CMK (cell line): ENCODE data around the gene CFHR2.
"Not testable (repeated sequence)": the region's sequence is repeated elsewhere in the genome, so short reads cannot be mapped to it uniquely, and the experiment has no call there.

Source experiments
- DNase-seq: peaks from one replicate; pipeline ENCODE4 v3.0.0-alpha.2; 2010; ENCODE audit warnings: low read depth

The CFHR2 gene

DNA sequence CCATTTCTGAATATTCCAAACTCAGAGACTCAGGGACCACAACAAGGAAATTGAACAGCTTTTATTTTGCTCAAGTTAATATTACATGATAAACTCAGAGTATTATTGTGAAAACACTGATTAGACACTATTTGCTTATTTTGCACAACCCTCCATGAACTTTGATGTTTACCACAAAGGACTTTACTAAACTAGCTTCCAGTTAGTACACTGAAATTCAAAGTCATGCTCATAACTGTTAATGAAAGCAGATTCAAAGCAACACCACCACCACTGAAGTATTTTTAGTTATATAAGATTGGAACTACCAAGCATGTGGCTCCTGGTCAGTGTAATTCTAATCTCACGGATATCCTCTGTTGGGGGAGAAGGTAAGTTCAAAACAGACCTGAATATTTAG, at the start of gene CFHR2:
CFHR2 (plus strand) TSS at position 171 of the 400 bp plus-strand sequence; CDS start at position 314, 143 bp downstream.
- not testable (repeated sequence) for DNase-seq

DNA sequence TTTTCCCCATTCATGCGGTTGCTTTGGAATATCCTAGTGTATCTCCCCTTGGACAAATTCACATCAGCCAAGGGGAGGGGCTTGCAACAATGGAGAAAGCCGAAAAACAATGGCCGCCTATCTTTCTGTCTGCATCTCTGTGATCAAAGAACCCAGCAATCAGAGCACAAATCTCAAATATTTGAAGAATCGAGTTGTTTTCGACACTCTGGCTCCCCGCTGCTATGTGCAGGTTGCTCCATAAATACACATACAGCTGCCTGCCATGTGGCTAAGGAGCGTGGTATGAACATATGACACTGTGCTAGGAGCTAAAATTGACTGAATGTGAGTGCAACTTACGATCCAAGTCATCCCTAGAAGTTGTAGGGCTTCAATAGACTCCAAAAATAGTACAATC, 47.2 kb upstream of the CFHR2 start:
- DNase-seq, result no peak

DNA sequence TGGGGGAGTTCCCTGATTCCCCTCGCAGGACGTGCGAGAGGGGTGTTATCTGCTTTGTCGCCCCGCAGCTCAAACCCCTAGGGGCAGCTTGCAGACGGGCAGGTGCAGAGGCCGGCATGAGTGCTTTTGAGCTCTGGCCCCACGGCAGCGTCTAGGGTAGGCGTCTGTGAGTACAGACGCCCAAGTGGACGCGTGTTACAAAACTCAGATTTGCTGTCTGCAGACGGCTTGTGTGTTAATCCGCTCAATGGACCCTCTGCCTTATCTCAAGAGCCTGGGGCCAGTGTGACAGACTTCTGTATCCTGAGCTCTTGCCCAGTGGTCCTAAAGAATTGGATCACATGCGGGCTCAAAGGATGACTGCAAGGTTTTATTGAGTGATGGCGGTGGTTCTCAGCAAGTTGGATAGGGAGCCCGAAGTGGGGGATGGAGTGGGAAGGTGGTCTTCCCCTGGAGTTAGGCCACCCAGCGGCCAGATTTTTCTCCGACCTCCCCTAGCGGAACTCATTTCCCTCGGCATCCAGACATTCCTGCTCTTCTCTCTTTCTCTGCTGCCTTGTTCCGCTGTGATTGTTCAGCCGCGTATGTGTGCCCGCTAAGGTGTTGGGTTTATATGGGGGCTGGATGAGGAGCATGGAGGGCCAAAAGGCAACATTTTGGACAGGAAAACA, 46.2 kb upstream of the CFHR2 start:
- no peak for DNase-seq

DNA sequence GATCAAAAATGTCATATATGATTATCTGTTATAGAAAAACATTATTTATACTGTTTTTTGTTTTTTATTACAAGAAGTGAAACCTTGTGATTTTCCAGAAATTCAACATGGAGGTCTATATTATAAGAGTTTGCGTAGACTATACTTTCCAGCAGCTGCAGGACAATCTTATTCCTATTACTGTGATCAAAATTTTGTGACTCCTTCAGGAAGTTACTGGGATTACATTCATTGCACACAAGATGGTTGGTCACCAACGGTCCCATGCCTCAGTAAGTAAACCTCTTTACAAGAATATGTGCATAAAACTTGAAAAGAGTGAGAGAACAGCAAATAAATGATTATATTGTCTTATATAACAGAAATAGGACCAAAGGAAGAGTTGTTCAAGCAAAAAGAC, 41.2 kb upstream of the CFHR2 start:
- no peak for DNase-seq

DNA sequence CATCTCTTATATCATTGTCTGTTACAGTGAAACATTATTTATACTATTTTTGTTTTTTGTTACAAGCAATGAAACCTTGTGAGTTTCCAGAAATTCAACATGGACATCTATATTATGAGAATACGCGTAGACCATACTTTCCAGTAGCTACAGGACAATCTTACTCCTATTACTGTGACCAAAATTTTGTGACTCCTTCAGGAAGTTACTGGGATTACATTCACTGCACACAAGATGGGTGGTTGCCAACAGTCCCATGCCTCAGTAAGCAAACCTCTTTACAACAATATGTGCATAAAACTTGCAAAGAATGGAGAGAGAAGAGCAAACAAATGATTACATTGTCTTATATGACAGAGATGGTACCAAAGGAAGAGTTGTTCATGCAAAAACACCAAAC, 33.3 kb upstream of the CFHR2 start:
- DNase-seq, result no peak

DNA sequence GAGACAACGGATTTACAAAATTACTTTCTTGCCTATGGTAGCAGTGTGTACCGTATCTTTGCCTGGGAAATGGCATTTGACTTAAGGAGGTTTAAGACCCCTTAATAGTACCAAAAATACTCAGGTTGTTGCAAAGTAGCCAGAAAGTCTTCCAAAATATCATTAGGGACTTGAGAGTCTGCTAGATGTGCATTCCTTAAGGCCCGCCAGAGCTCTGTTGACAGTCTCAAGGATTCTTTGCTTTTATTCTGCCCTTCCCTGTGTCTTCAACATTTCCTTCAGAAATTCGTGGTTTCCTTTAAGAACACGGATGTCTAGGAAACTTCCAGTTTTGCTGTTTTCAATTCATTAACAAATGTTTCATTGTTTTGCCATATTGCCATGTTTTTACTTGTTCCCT, 31.3 kb upstream of the CFHR2 start:
- DNase-seq, result not testable (repeated sequence)

DNA sequence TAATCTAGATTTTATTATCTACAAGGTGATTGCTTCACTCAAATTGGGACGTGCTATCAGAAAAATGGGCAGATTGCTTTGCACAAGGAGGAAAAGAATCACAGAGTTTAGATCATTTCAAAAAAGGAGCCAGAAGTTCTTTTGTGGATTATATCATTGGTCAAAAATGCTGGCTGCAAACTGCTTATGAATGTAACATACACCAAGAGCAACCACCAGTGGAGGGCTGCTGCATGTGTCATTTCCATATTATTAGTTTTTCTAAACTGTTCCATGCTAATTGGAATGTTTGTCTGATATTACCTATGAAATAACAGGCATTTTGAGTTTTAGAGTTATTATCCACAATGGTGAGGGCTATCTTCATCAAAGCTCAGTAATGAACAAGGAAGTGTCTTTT, 16.7 kb upstream of the CFHR2 start:
- DNase-seq, result not testable (repeated sequence)

DNA sequence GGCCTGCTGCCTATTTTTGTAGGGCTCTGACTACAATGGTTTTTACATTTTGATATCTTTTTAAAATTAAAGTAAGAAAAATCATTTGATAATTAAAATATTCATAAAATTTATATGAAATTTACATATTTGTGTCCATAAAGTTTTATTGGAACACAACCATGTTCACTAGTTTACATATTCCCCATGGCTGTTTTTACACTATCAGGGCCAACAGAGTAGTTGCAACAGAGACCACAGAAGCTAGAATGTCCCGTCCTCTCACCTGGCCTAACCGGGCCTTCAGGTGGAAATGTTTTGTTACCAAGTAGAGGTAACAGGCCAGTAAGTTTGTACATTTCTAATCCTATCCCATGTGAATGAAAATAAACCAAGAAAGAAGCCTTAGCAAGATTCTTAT, 10.7 kb upstream of the CFHR2 start:
- not testable (repeated sequence) for DNase-seq

DNA sequence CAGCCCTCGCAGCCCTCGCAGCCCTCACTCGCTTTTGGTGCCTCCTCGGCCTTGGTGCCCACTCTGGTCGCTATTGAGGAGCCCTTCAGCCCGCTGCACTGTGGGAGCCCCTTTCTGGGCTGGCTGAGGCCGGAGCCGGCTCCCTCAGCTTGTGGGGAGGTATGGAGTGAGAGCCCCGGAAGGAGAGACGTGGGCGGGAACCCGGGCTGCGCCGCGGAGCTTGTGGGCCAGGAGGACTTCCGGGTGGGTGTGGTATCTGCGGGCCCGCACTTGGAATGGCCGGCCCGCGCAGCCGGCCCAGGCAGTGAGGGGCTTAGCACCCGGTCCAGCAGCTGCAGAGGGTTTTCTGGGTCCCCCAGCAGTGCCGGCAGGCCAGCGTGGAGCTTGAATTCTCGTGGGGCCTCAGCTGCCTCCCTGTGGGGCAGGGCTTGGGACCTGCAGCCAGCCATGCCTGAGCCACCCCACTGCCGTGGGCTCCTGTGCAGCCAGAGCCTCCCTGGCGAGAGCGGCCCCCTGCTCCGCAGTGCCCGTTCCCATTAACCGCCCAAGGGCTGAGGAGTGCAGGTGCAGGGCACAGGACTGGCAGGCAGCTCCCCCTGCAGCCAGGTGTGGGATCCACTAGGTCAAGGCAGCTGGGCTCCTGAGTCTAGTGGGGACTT, 9.9 kb upstream of the CFHR2 start:
- DNase-seq, result no peak

DNA sequence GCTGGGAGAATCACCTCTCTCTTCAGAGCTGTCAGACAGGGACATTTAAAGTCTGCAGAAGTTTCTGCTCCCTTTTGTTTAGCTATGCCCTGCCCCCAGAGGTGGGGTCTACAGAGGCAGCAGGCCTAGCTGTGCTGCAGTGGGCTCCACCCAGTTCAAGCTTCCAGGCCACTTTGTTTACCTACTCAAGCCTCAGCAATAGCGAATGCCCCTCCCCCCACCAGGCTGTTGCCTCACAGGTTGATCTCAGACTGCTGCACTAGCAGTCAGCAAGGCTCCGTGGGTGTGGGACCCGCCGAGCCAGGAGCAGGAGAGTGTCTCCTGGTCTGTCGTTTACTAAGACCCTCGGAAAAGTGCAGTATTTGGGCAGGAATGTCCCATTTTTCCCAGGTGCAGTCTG, 2.1 kb upstream of the CFHR2 start:
- DNase-seq, result not testable (repeated sequence)

DNA sequence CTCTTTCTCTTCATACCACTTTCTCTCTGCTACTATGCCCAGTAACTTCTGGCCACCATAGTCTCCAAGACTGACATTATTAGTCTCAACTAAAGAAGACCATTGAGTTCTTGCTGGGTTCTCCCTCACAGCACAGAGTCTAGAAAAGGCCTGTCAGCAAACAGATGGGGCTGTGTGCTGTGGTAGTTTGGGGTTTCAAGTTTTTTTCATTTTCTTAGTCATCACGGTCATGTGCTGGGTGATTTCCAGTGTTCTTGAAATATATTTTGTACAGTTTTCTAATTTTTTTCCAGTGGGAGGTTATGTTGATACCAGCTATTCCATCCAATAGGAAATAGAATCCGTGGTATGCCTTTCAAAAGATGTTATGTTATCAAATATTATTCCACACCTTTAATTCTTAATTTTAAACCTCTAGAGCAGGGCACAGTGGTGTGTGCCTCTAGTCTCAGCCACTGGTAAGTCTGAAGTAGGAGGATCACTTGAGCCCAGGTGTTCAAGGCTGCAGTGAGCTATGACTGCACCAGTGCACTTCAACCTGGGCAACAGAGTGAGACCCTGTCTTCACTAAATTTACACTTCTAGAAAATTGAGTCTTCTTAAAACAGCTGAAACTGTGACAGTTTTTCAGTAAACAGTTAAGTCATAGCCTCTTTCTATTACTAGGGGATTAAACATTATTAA, 8.3 kb downstream of the CFHR2 start:
- DNase-seq, result no peak

DNA sequence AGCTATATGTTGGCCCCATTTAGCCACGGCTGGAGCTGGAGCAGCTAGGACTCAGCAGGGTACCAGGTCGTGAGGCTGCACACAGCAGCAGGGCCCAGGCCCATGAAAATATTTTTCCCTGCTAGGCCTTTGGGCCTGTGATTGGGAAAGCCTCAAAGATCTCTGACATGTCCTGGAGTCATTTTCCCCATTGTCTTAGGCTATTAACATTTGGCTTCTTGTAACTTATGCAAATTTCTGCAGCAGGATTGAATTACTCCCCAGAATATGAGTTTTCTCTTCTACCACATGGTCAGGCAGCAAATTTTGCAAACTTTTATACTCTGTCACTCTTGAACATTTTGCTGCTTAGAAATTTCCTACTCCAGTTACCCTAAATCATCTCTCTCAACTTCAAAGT, 11.2 kb downstream of the CFHR2 start:
- no peak for DNase-seq

DNA sequence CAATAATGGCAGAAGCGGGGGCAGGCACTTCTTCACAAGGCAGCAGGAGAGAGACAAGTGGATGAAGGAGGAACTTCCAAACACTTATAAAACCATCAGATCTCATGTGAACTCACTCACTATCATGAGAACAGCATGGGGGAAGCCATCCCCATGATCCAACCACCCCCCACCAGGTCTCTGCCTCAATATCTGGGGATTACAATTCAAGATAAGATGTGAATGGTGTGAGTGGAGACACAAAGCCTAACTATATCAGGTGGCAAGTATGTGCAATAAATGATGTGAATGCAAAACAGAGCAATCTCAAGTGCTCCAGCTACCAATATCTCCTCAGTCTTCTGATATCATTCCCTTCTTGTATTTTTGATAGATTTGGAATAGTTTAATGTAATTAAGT, 12.4 kb downstream of the CFHR2 start:
- DNase-seq, result no peak

DNA sequence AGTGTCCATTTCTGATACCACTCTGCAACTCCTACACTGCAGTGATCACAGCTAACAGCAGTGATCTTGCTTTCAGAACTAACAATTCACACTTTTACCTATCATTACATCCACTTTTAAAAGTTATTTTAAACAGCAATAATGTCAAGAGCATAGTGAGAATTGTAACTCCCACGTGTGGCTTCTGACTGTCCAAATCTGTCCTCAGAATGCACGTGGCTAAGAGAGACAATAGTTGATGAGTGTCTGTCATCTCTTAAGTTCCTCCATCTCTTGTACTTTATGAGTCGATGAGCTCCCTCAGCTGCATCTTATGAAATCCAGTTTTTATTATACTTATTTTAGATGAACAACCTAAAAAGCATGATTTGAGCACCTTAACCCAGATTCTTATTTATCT, 17.3 kb downstream of the CFHR2 start:
- DNase-seq, result no peak

DNA sequence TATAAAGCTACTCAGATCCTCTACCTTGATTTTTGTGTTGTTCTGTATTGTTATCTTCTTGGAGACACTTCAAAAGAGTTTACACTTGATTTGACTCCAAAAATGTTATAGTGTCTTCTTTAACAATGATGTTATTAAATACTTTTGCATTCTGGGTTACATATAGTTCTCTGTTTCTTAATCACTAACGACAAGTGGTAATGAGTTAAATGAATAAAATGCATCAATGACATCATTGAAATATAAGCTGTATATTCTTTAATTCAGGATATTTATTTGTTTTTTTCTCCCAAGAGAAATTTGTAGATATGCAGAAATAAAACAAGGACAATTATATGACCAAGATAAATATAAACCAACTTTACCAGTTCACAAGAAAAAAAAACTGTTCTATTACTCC, 26.6 kb downstream of the CFHR2 start:
- no peak for DNase-seq

DNA sequence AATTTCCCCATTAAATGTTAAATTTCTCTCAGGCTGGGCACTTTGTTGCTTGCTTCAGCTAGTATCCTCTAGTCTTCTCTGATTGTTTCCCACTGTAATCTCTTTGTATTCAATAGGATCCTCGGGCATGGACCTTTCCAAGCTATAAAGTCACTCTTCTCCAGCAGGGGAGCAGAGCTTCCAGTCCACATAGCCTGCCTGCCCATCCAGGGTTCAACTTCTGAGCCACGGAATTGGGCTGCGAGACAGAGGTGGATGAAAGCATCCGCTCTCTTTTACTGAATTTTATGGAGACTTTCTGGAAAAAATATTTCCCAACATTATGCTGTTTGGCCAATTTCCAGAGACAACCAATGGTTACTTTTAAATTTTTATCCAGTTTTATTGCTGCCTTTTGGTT, 32.7 kb downstream of the CFHR2 start:
- DNase-seq, result no peak

DNA sequence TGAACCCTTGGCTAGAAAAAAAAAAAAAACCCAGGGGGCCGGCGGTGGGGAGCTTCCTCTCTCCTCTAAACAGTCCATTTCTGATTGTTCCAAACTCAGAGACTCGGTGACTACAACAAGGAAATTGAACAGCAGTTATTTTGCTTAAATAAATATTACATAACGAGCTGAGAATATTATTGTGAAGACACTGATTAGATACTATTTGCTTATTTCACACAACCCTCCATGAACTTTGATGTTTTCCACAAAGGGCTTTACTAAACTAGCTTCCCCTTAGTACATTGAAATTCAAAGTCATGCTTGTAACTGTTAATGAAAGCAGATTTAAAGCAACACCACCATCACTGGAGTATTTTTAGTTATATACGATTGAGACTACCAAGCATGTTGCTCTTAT, 33.7 kb downstream of the CFHR2 start, which contains the start of gene CFHR5:
CFHR5 (plus strand) TSS at position 279 of the 400 bp plus-strand sequence; CDS start at position 388, 109 bp downstream.
- no peak for DNase-seq

DNA sequence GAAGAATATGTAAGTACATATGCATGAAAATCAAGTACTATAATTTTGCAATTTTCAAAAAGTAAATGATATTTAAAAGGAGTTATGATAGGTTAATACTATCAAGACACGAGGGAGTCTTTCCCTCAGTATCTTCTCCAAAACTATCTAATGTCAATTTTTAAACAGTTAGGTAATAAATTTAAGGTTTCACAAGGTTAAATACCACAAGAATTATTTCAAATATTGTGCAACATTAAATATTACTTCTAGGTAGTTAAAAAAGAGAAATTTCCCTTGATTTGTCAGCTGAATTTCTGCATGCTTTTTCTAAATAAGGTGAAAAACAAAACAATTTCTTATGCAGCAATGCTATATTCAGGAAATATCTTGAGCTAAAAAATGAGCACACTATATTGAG, 37.3 kb downstream of the CFHR2 start:
- no peak for DNase-seq

DNA sequence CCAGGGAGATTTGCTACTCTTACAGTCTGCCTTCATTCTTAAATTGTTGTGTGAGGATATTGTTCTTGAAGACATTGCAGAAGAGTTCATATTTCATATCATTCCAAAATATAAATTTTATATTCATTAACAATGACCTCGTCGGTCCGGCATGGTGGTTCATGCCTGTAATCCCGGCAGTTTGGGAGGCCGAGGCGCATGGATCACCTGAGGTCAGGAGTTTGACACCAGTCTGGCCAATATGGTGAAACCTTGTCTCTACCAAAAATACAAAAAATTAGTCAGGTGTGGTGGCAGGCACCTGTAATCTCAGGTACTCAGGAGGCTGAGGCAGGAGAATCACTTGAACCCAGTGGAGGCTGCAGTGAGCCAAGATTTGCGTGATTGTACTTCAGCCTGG, 38.7 kb downstream of the CFHR2 start:
- not testable (repeated sequence) for DNase-seq

DNA sequence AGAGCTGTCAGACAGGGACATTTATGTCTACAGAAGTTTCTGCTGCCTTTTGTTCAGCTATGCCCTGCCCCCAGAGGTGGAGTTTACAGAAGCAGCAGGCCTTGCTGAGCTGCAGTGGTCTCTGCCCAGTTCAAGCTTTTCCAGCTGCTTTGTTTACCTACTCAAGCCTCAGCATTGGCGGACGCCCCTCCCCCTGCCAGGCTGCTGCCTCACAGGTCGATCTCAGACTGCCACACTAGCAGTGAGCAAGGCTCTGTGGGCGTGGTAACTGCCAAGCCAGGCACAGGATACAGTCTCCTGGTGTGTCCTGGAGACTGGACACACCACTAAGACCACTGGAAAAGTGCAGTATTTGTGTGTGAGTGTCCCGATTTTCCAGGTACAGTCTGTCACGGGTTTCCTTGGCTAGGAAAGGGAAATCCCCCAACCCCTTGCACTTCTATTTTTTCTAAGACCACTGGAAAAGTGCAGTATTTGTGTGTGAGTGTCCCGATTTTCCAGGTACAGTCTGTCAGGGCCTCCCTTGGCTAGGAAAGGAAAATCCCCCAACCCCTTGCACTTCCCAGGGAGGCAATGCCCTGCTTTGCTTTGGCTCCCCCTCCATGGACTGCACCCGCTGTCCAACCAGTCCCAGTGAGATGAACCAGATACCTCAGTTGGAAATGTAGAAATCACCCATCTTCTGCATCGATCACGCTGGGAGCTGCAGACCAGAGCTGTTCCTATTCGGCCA, 48.5 kb downstream of the CFHR2 start:
- not testable (repeated sequence) for DNase-seq

DNA sequence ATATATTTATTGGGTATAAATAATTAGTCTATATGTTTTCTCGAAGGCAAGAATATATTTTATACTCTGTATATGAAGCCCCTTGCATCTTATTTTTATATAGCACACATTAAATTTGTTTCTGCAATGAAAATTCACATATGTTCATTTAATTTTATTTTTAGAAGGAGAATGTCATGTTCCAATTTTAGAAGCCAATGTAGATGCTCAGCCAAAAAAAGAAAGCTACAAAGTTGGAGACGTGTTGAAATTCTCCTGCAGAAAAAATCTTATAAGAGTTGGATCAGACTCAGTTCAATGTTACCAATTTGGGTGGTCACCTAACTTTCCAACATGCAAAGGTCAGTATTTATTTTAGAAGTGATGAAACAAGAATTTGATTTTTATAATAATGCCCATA, 50.4 kb downstream of the CFHR2 start:
- DNase-seq, result no peak

DNA sequence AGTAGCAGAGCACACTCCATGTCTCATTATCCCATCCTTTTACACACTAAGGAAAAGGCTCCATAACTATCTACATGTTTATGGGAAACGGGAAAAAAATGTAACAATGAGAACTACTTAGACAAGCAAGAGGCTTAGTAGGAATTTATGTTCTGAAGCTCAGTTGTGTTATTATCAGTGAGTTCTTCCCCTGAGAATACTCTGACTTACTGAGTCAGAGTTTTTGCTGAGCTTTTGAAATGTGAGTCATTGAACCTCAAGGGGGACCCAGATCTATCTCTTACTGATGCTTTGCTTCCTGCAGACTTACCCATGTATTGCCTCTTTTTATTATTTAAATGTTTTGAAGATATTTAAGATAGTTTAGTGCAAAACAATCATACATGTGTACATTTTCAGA, 53.9 kb downstream of the CFHR2 start:
- no peak for DNase-seq

DNA sequence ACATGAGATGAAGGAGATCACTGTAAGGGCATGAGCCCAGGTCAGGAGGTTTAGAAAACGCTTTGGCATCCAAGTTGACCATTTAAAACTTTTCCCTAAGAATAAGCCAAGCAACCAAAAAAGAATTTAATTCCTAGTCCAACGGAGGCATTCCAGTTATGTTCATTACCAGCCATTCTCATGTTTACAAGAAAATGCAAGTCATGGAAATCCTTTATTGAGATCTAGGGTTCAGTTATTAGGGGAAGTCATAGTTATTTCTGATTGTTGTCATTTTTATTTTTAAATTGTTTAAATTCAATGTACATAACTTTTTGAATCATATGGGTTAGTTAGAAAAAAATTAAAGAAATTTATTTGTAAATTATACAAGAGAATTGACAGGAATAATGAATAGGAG, 58.3 kb downstream of the CFHR2 start:
- no peak for DNase-seq
